HFF-Myc (cell line): ENCODE measurements around the gene PACSIN2.

Experiments used
- DNase-seq: peaks from one replicate; pipeline ENCODE4 v3.0.0-alpha.2; 2011; ENCODE audit warnings: low read depth; ENCODE audit errors: extremely low read depth
- H3K4me3 ChIP-seq: replicated peaks from 2 replicates; pipeline ENCODE4 v1.5.1; 2011; ENCODE audit warnings: low read depth, mild to moderate bottlenecking, control low read depth, low read length
- TF ChIP-seq, protein P1 (sequence below): IDR thresholded peaks from 2 replicates; pipeline ENCODE4 v1.5.1; 2012; ENCODE audit warnings: mild to moderate bottlenecking, low read depth, low read length, control low read depth; ENCODE audit errors: missing control alignments

PACSIN2 gene

DNA sequence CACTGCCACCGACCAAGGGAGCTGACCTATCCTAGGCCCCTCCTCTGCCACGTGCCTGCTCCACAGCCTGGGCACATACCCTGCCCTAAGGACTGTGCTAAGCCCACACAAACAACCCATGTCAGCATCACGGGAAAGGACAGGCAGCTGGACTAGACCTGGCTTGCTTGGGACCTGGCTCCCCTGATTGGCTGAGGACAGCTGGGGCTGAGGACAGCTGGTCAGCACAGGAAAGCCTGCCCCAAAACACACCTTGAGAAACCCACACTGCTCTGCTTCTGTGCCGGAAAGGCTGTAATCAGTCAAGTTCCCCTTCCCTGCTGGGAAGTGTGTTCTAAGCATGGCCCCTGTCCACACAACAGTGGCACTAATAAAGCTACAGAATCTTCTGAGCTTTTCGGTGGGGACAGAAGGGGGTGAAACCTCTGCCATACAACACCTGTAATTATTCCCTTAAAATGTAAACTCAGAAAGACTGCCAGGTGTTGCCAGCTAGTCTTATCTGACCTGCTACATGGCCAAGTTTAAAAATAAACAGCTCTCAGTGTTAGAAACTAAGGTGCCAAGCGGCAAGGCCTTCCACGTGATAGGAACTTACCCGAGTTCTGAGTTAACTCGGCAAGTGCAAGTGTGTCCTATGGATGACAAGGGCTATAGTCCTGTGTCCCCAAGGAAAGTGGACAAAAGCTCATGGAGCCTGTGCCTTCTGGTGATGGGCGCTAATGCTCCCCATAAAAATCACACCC lies 122.2 kb downstream of the PACSIN2 start:
- TF ChIP-seq, protein P1, sequence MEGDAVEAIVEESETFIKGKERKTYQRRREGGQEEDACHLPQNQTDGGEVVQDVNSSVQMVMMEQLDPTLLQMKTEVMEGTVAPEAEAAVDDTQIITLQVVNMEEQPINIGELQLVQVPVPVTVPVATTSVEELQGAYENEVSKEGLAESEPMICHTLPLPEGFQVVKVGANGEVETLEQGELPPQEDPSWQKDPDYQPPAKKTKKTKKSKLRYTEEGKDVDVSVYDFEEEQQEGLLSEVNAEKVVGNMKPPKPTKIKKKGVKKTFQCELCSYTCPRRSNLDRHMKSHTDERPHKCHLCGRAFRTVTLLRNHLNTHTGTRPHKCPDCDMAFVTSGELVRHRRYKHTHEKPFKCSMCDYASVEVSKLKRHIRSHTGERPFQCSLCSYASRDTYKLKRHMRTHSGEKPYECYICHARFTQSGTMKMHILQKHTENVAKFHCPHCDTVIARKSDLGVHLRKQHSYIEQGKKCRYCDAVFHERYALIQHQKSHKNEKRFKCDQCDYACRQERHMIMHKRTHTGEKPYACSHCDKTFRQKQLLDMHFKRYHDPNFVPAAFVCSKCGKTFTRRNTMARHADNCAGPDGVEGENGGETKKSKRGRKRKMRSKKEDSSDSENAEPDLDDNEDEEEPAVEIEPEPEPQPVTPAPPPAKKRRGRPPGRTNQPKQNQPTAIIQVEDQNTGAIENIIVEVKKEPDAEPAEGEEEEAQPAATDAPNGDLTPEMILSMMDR, result no peak
- H3K4me3 ChIP-seq, result no peak overlapping the region
- DNase-seq, result no peak

DNA sequence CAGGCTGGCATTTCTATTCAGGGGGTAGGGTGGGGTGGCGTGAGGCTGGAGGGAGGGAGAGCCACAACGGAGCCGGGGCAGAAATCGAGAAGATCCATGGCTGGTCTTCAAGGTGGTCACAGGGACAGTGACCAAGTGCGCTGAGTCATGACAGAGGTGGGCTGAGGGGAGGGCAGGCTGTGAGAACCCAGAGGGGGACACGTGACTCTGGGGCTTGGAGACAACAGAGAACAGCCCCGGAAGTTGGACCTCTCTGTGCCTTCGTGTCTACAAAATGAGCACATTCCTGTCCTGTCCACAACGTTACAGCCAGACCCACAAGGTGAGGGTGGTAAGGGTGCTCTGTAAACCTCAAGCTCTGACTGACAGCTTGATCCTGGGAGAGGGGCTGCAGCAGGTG lies 122.8 kb downstream of the PACSIN2 start:
- DNase-seq, result no peak
- TF ChIP-seq, protein P1, result no peak

DNA sequence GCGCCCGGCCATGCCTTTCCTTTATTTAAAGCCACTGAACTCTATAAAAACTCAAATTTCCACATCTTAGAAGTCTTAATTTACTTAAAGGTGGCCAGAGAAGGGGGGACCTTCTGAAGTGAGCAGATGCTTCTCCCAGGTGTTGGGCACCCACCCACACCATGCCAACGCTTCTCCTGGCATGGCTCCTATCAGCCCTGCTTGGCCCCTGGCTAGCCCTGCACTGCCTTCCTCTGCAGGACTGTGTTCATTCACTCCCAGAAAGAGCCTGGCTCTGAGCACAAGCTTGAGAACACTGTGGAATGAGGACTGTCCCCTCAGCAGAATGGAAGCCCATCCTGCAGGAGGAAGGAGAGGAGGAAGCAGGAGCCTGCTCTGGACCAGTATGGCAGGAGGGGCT lies 123.3 kb downstream of the PACSIN2 start:
- DNase-seq, result no peak
- H3K4me3 ChIP-seq, result no peak overlapping the region
- TF ChIP-seq, protein P1, result no peak

More for the DNA sequence above, 122.8 kb downstream of the PACSIN2 start:
- H3K4me3 ChIP-seq, result no peak overlapping the region

DNA sequence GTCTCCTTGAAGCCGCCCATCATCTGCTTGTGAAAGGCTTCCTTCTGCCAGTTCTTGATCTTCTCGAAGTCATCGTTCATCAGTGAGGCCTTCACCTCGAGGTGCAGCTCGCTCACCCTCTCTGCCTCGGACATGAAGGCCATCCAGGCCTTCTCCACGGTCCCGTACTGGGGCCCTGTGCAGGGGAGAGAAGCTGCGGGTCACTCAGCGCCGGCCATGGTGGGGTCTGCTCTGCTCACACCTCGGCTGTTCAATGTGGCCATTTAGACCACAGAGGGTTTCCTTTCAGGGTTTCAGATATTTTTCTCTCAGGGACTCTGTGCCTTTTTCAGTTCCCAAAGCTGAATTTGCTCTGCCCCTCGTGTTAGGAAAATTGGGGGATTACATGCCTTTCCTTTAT lies 123.9 kb downstream of the PACSIN2 start:
- H3K4me3 ChIP-seq, result no peak overlapping the region
- TF ChIP-seq, protein P1, result no peak
- no peak for DNase-seq

DNA sequence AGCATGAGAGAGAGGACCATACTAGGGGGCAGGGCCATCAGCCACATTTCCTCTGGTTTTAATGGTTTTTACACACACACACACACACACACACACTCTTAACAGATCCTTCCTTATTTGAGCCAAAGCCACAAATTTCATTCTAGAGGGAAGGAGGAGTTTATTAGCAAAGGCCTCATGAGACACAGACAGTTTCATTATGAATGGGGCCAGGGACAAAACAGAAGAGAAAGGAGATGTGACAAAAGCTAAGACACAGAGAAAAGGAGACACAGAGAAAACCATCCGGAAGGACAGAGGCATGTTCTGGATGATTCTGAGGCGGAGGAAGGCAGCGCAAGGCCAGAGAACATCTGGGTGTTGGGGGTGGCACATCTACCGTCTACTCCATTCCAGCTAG lies 125.6 kb downstream of the PACSIN2 start:
- H3K4me3 ChIP-seq, result no peak overlapping the region

DNA sequence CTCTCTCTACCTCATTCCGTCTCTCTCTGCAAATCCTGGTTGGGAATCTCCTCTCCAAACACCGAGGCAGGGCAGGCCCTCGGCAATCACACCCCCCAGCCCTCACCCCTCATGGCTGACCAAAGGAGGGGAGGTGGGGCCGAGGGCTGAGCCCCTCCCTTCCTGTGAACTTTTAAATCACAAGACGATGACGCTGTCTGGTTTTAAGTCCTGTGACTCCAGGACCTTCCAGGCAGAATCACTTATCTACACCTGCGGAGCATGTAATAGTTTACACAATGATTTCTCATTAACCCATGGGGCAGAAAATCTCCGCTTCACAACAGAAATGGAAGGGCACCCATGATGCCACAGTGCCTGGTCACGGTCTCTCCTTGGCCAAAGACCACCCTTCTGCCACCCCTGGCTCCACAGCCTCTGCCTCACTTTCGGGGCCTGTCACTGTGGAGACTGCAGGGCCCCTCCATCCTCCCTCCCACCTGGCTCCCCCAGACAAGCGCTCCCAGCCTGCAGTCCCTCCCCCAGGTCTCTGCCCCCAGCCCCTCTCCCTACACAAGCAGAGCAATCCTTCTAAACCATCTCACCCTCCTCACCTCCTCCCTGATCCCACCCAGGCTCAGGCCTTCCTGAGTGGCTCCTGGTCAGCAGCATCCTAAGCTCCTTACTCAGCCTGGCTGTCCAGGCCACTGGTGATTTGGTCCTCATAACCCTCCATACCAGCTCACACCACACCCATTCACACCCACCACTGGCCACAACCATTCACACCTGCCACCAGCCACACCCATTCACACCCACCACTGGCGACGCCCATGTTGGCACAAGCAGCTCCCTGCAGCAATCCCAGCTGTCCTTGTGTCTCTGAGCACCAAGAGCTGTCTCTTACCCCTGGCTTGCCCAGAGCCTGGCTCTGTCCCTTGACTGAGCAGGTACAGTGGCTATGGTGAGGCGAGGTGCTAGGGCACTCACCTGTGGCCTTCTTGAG lies 127.1 kb downstream of the PACSIN2 start:
- TF ChIP-seq, protein P1, result no peak
- no peak for DNase-seq
- no peak overlapping the region for H3K4me3 ChIP-seq

More for the DNA sequence above, 125.6 kb downstream of the PACSIN2 start:
- no peak for DNase-seq
- TF ChIP-seq, protein P1, result no peak
